Brain (organoid and tissue), 1 donor: Measurements from ENCODE around the gene WNT7A. TPM values are rescaled to one million over a fixed set of nuclear protein-coding genes. Genes with fewer than 3 reads are reported as not detected.

Experiments
- polyA plus RNA-seq: library from polyadenylated mRNA; stranded (reverse); fragments of 350-450 nt; fragmentation: Illumina TruSeq; extraction: RNeasy Lipid Tissue Mini Kit (QIAGEN cat#74804); gene quantifications from one replicate; pipeline ENCODE4 v1.2.3, GENCODE V29; 2015; ENCODE audit warnings: low read depth, low replicate concordance; ENCODE audit not compliant: insufficient read depth

The WNT7A gene
- polyA plus RNA-seq, 1 donor from 2014 or later, result 1.4 TPM

Other genes with a start within 250 kb of the WNT7A start
- 13.3 TPM for gene CHCHD4, start 244.8 kb upstream of the WNT7A start, polyA plus RNA-seq
- 36.2 TPM for gene TMEM43, start 245.0 kb upstream of the WNT7A start, polyA plus RNA-seq